Stomach (tissue), 4 donors: ENCODE measurements around the gene C2CD4C.

Source experiments
- CTCF ChIP-seq, 7 experiments: fragments of 450-650 bp in 4 of 7; fragments of 200-600 bp in 3 of 7; sonication (generic) in 3 of 7; IDR thresholded peaks; one replicate each; pipeline ENCODE4 v1.5.1; 2016 to 2019; ENCODE audit warnings: antibody characterized with exemption in 7 of 7, control low read depth in 2 of 7, mild to moderate bottlenecking in 1 of 7
- EP300 ChIP-seq: sonication (generic); formaldehyde crosslinking; IDR thresholded peaks from one replicate; pipeline ENCODE4 v1.6.1; 2017; ENCODE audit warnings: antibody characterized with exemption
- POLR2A ChIP-seq, 4 donors: fragments of 450-650 bp; IDR thresholded peaks; one replicate each; pipeline ENCODE4 v1.6.1; 2016; ENCODE audit warnings: antibody characterized with exemption in 4 of 4, control low read depth in 2 of 4, mild to moderate bottlenecking in 1 of 4, moderate library complexity in 1 of 4
- POLR2AphosphoS5 ChIP-seq, 3 donors: sonication (generic); formaldehyde crosslinking; IDR thresholded peaks; one replicate each; pipeline ENCODE4 v1.6.1; 2016; ENCODE audit warnings: antibody characterized with exemption in 3 of 3

GRCh38 chr19:359653-359925 lies 49.4 kb downstream of the C2CD4C start:
- TF ChIP-seq CTCF (IDR thresholded peaks at IDR 0.05) (no peak), POLR2AphosphoS5 (IDR thresholded peaks at IDR 0.05) (no peak), EP300 (no peak), POLR2A (IDR thresholded peaks at IDR 0.05) (no peak)
